Large intestine (tissue), 3 donors: ENCODE data around the gene ITGA8. TPM values are rescaled to one million over a fixed set of nuclear protein-coding genes. Genes with fewer than 3 reads are reported as not detected.
"Not testable (repeated sequence)": the region's sequence is repeated elsewhere in the genome, so short reads cannot be mapped to it uniquely, and the experiment has no call there.

Source experiments
- DNase-seq, 2 donors: peaks; one replicate each; pipeline versions ENCODE4 v3.0.0 to v3.0.0-alpha.2; 2013
- H3K27ac ChIP-seq: one replicate; pipeline ENCODE4 v1.5.1; 2013; ENCODE audit warnings: low read length
- H3K27me3 ChIP-seq: 2 replicates; pipeline ENCODE4 v1.6.1; 2013; ENCODE audit warnings: low read length; ENCODE audit not compliant: control insufficient read depth, insufficient read depth
- H3K36me3 ChIP-seq: 2 replicates; pipeline ENCODE4 v1.6.1; 2013; ENCODE audit warnings: low read length; ENCODE audit not compliant: control insufficient read depth, insufficient read depth
- H3K4me1 ChIP-seq: one replicate; pipeline ENCODE4 v1.6.1; 2013; ENCODE audit warnings: low read length; ENCODE audit not compliant: control insufficient read depth, insufficient read depth
- H3K4me3 ChIP-seq: one replicate; pipeline ENCODE4 v1.5.1; 2013; ENCODE audit warnings: low read length
- H3K9me3 ChIP-seq: one replicate; pipeline ENCODE4 v1.6.1; 2013; ENCODE audit warnings: mild to moderate bottlenecking, low read depth, low read length, moderate library complexity; ENCODE audit not compliant: control insufficient read depth
- WGBS: methylation state at CpG from one replicate; pipeline ENCODE4 v1.1.5; 2013; ENCODE audit warnings: low lambda C conversion rate; ENCODE audit not compliant: insufficient coverage; 5-methylcytosine and 5-hydroxymethylcytosine counted together
- polyA plus RNA-seq: library from polyadenylated mRNA; unstranded; fragments of 120-200 nt; gene quantifications from one replicate; pipeline ENCODE4 v1.2.1, GENCODE V29; 2013

ITGA8 gene
- polyA plus RNA-seq, 1 donor = 9.5 TPM

- Histone ChIP-seq H3K27me3 (no peaks in the 10 kb centered on the region), H3K9me3 (no peaks in the 10 kb centered on the region), H3K36me3 (no peaks in the 10 kb centered on the region), H3K27ac (no peak overlapping the region), H3K4me3 (no peak overlapping the region), H3K4me1 (no peaks in the 10 kb centered on the region)
- WGBS = no CpG with 5 or more reads among the region's 3 CpGs
- DNase-seq = no peak
Observed at GRCh38 chr10:15570738-15571339, 148.9 kb downstream of the ITGA8 start.

GRCh38 chr10:15567952-15568351, 151.8 kb downstream of the ITGA8 start:
- no peaks in the 10 kb centered on the region for H3K9me3 ChIP-seq
- H3K27ac ChIP-seq = no peak overlapping the region
- no peaks in the 10 kb centered on the region for H3K4me1 ChIP-seq
- WGBS = no CpG with 5 or more reads among the region's 1 CpG
- H3K4me3 ChIP-seq = no peak overlapping the region
- H3K27me3 ChIP-seq = no peaks in the 10 kb centered on the region
- no peak for DNase-seq
- H3K36me3 ChIP-seq = no peaks in the 10 kb centered on the region

DNA sequence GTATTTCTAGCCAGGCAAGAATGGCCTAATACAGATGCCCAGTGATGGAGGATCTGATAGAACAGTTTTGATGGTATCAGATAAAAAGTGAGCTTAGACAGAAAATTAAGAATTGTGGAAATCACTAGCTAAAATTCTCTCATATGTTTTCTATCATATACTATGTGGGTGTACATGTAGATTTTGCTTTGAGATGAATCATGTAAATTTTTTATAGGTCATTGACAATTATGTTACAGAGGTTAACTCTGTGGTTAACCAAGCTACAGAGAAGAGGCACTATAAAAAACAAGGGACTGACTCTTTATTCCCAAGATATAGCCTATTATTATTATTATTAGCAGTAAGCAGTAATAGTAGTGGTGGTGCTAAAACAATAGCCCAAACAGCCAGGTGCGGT, 156.5 kb downstream of the ITGA8 start:
- H3K4me3 ChIP-seq = no peak overlapping the region
- no peak overlapping the region for H3K27ac ChIP-seq
- no peaks in the 10 kb centered on the region for H3K36me3 ChIP-seq
- no peak for DNase-seq
- no peaks in the 10 kb centered on the region for H3K9me3 ChIP-seq
- H3K4me1 ChIP-seq = no peaks in the 10 kb centered on the region
- H3K27me3 ChIP-seq = no peaks in the 10 kb centered on the region
- WGBS = no CpG with 5 or more reads among the region's 1 CpG

DNA sequence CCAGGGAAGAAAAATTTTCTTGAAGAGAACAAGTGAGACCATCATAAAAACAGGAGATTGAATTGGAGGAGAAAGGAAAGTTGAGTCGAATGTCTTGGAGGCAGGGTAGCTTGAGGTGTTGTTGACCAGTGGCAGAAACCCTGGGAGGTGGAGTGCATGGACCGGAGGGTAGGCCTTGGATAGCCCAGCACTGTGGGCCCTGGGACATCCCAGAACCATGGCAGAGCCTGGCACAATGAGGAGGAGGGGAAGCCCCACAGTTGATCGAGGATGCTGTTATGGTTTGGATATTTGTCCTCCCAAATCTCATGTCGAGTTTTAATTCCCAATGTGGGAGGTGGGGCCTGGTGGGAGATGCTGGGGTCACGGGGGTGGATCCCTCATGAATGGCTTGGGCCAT, 157.1 kb downstream of the ITGA8 start:
- Histone ChIP-seq H3K9me3 (no peaks in the 10 kb centered on the region), H3K27me3 (no peaks in the 10 kb centered on the region), H3K4me1 (no peaks in the 10 kb centered on the region), H3K27ac (no peak overlapping the region), H3K4me3 (no peak overlapping the region), H3K36me3 (no peaks in the 10 kb centered on the region)
- DNase-seq = no peak
- 100% methylated on average over 1 of the region's 5 CpGs for WGBS

GRCh38 chr10:15562116-15562515, 157.6 kb downstream of the ITGA8 start:
- Histone ChIP-seq H3K27me3 (no peaks in the 10 kb centered on the region), H3K36me3 (no peaks in the 10 kb centered on the region), H3K4me1 (no peaks in the 10 kb centered on the region), H3K27ac (no peak overlapping the region), H3K4me3 (no peak overlapping the region), H3K9me3 (no peaks in the 10 kb centered on the region)
- no peak for DNase-seq
- WGBS = 100% methylated on average over 2 of the region's 10 CpGs

DNA sequence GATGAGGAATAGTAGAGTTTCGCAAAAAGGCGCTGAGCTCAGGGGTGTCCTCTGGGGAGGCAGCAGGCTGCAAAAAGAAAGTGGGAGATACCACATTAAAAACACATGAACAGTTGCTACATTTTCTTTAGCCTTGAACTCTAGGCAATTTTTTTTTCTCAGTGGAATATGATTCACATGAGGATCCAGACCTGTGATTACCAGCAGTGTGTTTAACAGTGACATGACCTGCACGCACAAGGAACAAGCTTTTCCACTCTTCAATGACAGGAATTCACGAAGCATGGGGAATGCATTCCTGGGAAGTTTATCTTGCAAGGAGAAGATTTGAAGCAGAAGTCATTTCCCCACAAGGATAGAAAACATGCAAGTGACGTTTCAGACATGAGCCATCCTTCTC, 161.6 kb downstream of the ITGA8 start:
- Histone ChIP-seq H3K36me3 (no peaks in the 10 kb centered on the region), H3K27ac (no peak overlapping the region), H3K4me1 (no peaks in the 10 kb centered on the region), H3K4me3 (no peak overlapping the region), H3K9me3 (no peaks in the 10 kb centered on the region), H3K27me3 (no peaks in the 10 kb centered on the region)
- no peak for DNase-seq
- WGBS = no CpG with 5 or more reads among the region's 5 CpGs

DNA sequence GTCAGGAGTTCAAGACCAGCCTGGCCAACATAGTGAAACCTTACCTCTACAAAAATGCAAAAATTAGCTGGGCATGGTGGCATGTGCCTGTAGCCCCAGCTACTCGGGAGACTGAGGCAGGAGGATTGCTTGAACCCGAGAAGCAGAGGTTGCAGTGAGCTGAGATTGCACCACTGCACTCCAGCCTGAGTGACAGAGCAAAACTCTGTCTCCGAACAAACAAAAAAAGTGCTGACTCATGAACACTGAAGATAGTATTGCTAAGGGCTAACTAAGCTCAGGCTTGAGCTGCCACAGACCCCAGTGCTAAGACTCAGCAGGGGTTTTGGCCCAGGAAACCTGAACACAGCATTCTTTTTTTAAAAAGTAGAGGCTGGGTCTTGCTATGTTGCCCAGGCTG, 162.6 kb downstream of the ITGA8 start:
- H3K36me3 ChIP-seq, H3K27me3 ChIP-seq, H3K4me3 ChIP-seq, H3K4me1 ChIP-seq, H3K9me3 ChIP-seq, H3K27ac ChIP-seq, DNase-seq: not testable (repeated sequence)
- no CpG with 5 or more reads among the region's 3 CpGs for WGBS

DNA sequence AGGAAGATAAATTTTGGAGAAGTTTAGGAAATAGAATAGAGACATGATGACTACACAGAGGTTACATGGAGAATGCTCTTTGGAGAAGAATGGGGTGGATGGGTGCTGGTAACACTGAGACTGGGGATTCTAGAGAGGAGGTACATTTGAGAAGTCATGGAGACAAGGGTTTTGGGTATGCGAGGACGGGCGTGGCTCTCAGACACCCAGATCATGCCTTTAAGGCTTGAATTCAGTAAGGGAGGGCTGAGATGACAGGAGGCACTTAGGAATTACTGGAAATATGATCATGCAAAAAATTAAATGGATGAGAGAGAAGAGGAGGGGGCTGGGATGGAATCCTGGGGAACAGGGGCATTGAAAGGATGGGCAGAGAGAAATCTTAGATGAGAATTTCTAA, 168.8 kb downstream of the ITGA8 start:
- Histone ChIP-seq H3K27me3 (no peaks in the 10 kb centered on the region), H3K36me3 (no peaks in the 10 kb centered on the region), H3K4me3 (no peak overlapping the region), H3K4me1 (no peaks in the 10 kb centered on the region), H3K9me3 (no peaks in the 10 kb centered on the region), H3K27ac (no peak overlapping the region)
- WGBS = 100% methylated on average over 3 of the region's 3 CpGs
- no peak for DNase-seq

GRCh38 chr10:15548331-15548730, 171.4 kb downstream of the ITGA8 start:
- H3K27ac ChIP-seq = no peak overlapping the region
- H3K4me1 ChIP-seq = no peaks in the 10 kb centered on the region
- DNase-seq = no peak
- 42% methylated on average over 3 of the region's 8 CpGs for WGBS
- H3K27me3 ChIP-seq = no peaks in the 10 kb centered on the region
- no peak overlapping the region for H3K4me3 ChIP-seq
- H3K9me3 ChIP-seq = no peaks in the 10 kb centered on the region
- no peaks in the 10 kb centered on the region for H3K36me3 ChIP-seq

- no peak for DNase-seq
Observed at GRCh38 chr10:15546606-15547005, 173.1 kb downstream of the ITGA8 start.

GRCh38 chr10:15545884-15546283, 173.8 kb downstream of the ITGA8 start:
- Histone ChIP-seq H3K27me3 (no peaks in the 10 kb centered on the region), H3K4me3 (no peak overlapping the region), H3K36me3 (no peaks in the 10 kb centered on the region), H3K4me1 (no peaks in the 10 kb centered on the region), H3K27ac (no peak overlapping the region), H3K9me3 (no peaks in the 10 kb centered on the region)
- DNase-seq = no peak
- no CpG with 5 or more reads among the region's 4 CpGs for WGBS

More at GRCh38 chr10:15546606-15547005, 173.1 kb downstream of the ITGA8 start:
- H3K4me3 ChIP-seq = no peak overlapping the region
- no peak overlapping the region for H3K27ac ChIP-seq
- no peaks in the 10 kb centered on the region for H3K4me1 ChIP-seq
- no peaks in the 10 kb centered on the region for H3K36me3 ChIP-seq
- H3K9me3 ChIP-seq = no peaks in the 10 kb centered on the region
- H3K27me3 ChIP-seq = no peaks in the 10 kb centered on the region
- 91% methylated on average over 5 of the region's 5 CpGs for WGBS
